A673 (cell line): Measurements from ENCODE around the gene NFATC4. TPM values are rescaled to one million over a fixed set of nuclear protein-coding genes. Genes with fewer than 3 reads are reported as not detected.

Source experiments
- BruUV-seq: library from RNA; stranded (reverse); fragments of 400-500 nt; replicated peaks from 2 replicates; lab custom pipeline; 2021; lab: Mats Ljungman, UMichigan
- CTCF ChIA-PET: fragments of 300-600 bp; sonication (Branson Sonifier 250); formaldehyde crosslinking; loops from one replicate; lab custom pipeline; 2022; ENCODE audit warnings: antibody characterized with exemption; lab: Charles Lee
- POLR2A ChIA-PET: fragments of 300-600 bp; sonication (Branson Sonifier 250); formaldehyde crosslinking; loops from one replicate; lab custom pipeline; 2022; ENCODE audit warnings: antibody characterized with exemption; ENCODE audit not compliant: low non-redundant PET; lab: Charles Lee
- DNase-seq: peaks from one replicate; pipeline ENCODE4 v3.0.0-alpha.2; 2015; ENCODE audit warnings: low spot score
- H3K27ac ChIP-seq: fragments of 200-600 bp; sonication (generic); 2 replicates; pipeline ENCODE4 v1.5.1; 2016; ENCODE audit warnings: mixed run types, low read depth, mild to moderate bottlenecking, mixed read lengths, antibody characterized with exemption, low read length; ENCODE audit not compliant: poor library complexity, severe bottlenecking
- H3K27me3 ChIP-seq: fragments of 200-600 bp; sonication (generic); replicated peaks from 2 replicates; pipeline ENCODE4 v1.6.1; 2017; ENCODE audit warnings: mixed run types, low read depth, mild to moderate bottlenecking, mixed read lengths, antibody characterized with exemption, low read length; ENCODE audit not compliant: insufficient read depth, poor library complexity
- H3K36me3 ChIP-seq: fragments of 200-600 bp; sonication (generic); 2 replicates; pipeline ENCODE4 v1.6.1; 2016; ENCODE audit warnings: mixed run types, mild to moderate bottlenecking, mixed read lengths, antibody characterized with exemption, low read length; ENCODE audit not compliant: insufficient read depth, poor library complexity, severe bottlenecking
- H3K4me1 ChIP-seq: fragments of 200-600 bp; sonication (generic); 2 replicates; pipeline ENCODE4 v1.6.1; 2017; ENCODE audit warnings: mixed run types, mild to moderate bottlenecking, mixed read lengths, antibody characterized with exemption, low read length; ENCODE audit not compliant: insufficient read depth, poor library complexity, severe bottlenecking
- H3K4me3 ChIP-seq: fragments of 200-600 bp; sonication (generic); 2 replicates; pipeline ENCODE4 v1.5.1; 2016; ENCODE audit warnings: low read depth, mixed run types, mild to moderate bottlenecking, mixed read lengths, low read length; ENCODE audit not compliant: poor library complexity, severe bottlenecking
- H3K9me3 ChIP-seq: fragments of 200-600 bp; sonication (generic); 2 replicates; pipeline ENCODE4 v1.6.1; 2016; ENCODE audit warnings: mixed run types, low read depth, mild to moderate bottlenecking, mixed read lengths, antibody characterized with exemption, low read length; ENCODE audit not compliant: poor library complexity, severe bottlenecking
- EZH2 ChIP-seq: fragments of 200-600 bp; sonication (generic); IDR thresholded peaks from 2 replicates; pipeline ENCODE4 v1.6.1; 2017; ENCODE audit warnings: borderline replicate concordance, low read depth, mild to moderate bottlenecking, mixed read lengths, antibody characterized with exemption, low read length; ENCODE audit not compliant: poor library complexity, severe bottlenecking
- intact Hi-C: fragments of 100-400 bp; cut with micrococcal nuclease; formaldehyde crosslinking; loops from one replicate; pipeline ENCODE4 v1.10.0; 2022; ENCODE audit not compliant: unreplicated experiment
- total RNA-seq: library from RNA; stranded (reverse); gene quantifications from 2 replicates; pipeline ENCODE4 v1.2.3, GENCODE V29; 2021
- TF ChIP-seq, protein P1 (sequence below): fragments of 300-800, 200-600 bp; sonication (generic); conservative IDR thresholded peaks from 2 replicates; pipeline ENCODE4 v1.5.1; 2017; ENCODE audit warnings: low read depth, mild to moderate bottlenecking, antibody characterized with exemption, low read length, moderate library complexity, mixed read lengths

Gene NFATC4
- total RNA-seq, 1 experiment from 2014 or later: 38.1 TPM

GRCh38 chr14:24362241-24362960, 5.6 kb upstream of the NFATC4 start:
- no peak overlapping the region for H3K27ac ChIP-seq
- DNase-seq: no peak
- POLR2A ChIA-PET: no interaction called here
- CTCF ChIA-PET: no interaction called here
- H3K9me3 ChIP-seq: no peaks in the 10 kb centered on the region
- BruUV-seq: no TSS peak
- TF ChIP-seq, protein P1, sequence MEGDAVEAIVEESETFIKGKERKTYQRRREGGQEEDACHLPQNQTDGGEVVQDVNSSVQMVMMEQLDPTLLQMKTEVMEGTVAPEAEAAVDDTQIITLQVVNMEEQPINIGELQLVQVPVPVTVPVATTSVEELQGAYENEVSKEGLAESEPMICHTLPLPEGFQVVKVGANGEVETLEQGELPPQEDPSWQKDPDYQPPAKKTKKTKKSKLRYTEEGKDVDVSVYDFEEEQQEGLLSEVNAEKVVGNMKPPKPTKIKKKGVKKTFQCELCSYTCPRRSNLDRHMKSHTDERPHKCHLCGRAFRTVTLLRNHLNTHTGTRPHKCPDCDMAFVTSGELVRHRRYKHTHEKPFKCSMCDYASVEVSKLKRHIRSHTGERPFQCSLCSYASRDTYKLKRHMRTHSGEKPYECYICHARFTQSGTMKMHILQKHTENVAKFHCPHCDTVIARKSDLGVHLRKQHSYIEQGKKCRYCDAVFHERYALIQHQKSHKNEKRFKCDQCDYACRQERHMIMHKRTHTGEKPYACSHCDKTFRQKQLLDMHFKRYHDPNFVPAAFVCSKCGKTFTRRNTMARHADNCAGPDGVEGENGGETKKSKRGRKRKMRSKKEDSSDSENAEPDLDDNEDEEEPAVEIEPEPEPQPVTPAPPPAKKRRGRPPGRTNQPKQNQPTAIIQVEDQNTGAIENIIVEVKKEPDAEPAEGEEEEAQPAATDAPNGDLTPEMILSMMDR: no peak
- TF ChIP-seq EZH2: no peak
- no peak overlapping the region for H3K4me3 ChIP-seq
- intact Hi-C loops: no loop called here
- no peaks in the 10 kb centered on the region for H3K36me3 ChIP-seq
- H3K4me1 ChIP-seq: peaks cover 9% of the 10 kb centered on the region
- no peaks in the 10 kb centered on the region for H3K27me3 ChIP-seq

- H3K27ac ChIP-seq: no peak overlapping the region
- intact Hi-C loops: no loop called here
- no peak for TF ChIP-seq EZH2
- TF ChIP-seq, protein P1: no peak
- ChIA-PET POLR2A (no interaction called here), CTCF (interaction anchor here (0.6 kb wide), 1 partner anchor 35 kb away, joined by 4 read pairs; the partner anchor contains the start of gene NYNRIN)
- no peak for DNase-seq
- no TSS peak for BruUV-seq
- H3K36me3 ChIP-seq: no peaks in the 10 kb centered on the region
- no peaks in the 10 kb centered on the region for H3K27me3 ChIP-seq
- H3K9me3 ChIP-seq: no peaks in the 10 kb centered on the region
- H3K4me1 ChIP-seq: peaks cover 12% of the 10 kb centered on the region
- H3K4me3 ChIP-seq: no peak overlapping the region
These were observed 4.6 kb upstream of the NFATC4 start for GRCh38 chr14:24363401-24363800.

DNA sequence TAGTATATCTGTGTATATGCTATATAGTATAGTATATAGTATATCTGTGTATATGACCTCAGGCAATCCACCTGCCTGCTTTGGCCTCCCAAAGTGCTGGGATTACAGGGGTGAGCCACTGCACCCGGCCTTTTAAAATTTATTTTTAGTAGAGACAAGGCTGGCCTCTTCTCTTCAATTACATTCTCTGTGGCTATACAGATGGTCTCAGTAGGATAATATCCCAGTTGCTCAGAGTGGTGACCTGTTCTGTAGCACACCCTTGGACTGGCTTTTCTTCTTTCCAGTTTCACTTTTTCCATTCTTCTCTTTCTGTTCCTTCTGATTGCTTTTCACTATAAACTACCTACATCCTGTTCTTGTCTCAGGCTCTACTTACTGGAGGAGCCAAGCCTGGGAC, 3.1 kb upstream of the NFATC4 start:
- DNase-seq: no peak
- Histone ChIP-seq H3K36me3 (no peaks in the 10 kb centered on the region), H3K4me1 (peaks cover 12% of the 10 kb centered on the region), H3K4me3 (no peak overlapping the region), H3K27me3 (no peaks in the 10 kb centered on the region), H3K27ac (no peak overlapping the region), H3K9me3 (no peaks in the 10 kb centered on the region)
- ChIA-PET POLR2A (no interaction called here), CTCF (interaction anchor here (2.1 kb wide), 1 partner anchor 67 kb away, joined by 14 read pairs; no protein-coding TSS in a partner anchor)
- BruUV-seq: no TSS peak
- TF ChIP-seq, protein P1: no peak
- TF ChIP-seq EZH2: no peak
- intact Hi-C loops: loop anchor here (2.0 to 5.0 kb wide), 2 partner anchors 47 to 66 kb away; no protein-coding TSS in a partner anchor
